Measurements from ENCODE around the gene SLCO2A1.

- TF ChIP-seq CTCF (conservative IDR thresholded peaks at IDR 0.05; ENCODE audit: low read depth in 2 of 2) (no peak), EZH2 (IDR thresholded peaks at IDR 0.05; ENCODE audit: low read depth, unreplicated experiment) (no peak), CREB1 (CRISPR knock-in tag; IDR thresholded peaks at IDR 0.05; ENCODE audit: low read depth) (no peak), POLR2AphosphoS5 (IDR thresholded peaks at IDR 0.05; ENCODE audit: low read depth) (no peak), ETS1 (IDR thresholded peaks at IDR 0.05) (no peak), EZH2phosphoT487 (IDR thresholded peaks at IDR 0.05; ENCODE audit: unreplicated experiment) (no peak), REST (IDR thresholded peaks at IDR 0.05; ENCODE audit: unreplicated experiment) (no peak), JUNB (IDR thresholded peaks at IDR 0.05; ENCODE audit: unreplicated experiment) (no peak), ZNF114 (CRISPR knock-in tag; IDR thresholded peaks at IDR 0.05) (no peak), STAT1 (IDR thresholded peaks at IDR 0.05; ENCODE audit: unreplicated experiment) (no peak), NANOG (IDR thresholded peaks at IDR 0.05; ENCODE audit: borderline replicate concordance) (no peak), ZNF462 (CRISPR knock-in tag; IDR thresholded peaks at IDR 0.05) (no peak)
Measured at GRCh38 chr3:133973249-133973980, 56.3 kb downstream of the SLCO2A1 start.

All from GM23338 (cell line).